Measurements from ENCODE around the gene TNFAIP1. TPM values are rescaled to one million over a fixed set of nuclear protein-coding genes. Genes with fewer than 3 reads are reported as not detected.

The TNFAIP1 gene
- polyA plus RNA-seq, 1 donor (not counting 4 experiments of a cell fraction or from before 2014, with no cell fraction given) = 84.6 TPM

DNA sequence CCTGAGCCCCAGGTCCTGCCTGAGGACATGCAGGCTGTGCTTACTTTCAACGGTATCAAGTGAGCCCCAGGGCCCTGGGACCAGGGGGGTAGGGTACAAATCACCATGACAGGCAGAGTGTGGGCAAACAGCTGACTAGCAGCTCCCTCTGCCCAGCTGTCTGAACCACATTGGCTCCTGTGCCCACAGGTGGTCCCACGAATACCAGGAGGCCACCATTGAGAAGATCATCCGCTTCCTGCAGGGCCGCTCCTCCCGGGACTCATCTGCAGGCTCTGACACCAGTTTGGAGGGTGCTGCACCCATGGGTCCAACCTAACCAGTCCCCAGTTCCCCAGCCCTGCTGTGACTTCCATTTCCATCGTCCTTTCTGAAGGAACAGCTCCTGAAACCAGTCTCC is 60.4 kb downstream of the TNFAIP1 start:
- no peak for DNase-seq (ENCODE audit: low read depth, low spot score)
- peaks cover 10% of the 10 kb centered on the region for H3K4me1 ChIP-seq (ENCODE audit: control insufficient read depth, extremely low read depth, insufficient read depth, low read length)
- no peaks in the 10 kb centered on the region for H4K20me1 ChIP-seq (ENCODE audit: control insufficient read depth, extremely low read depth, insufficient read depth, low read length)
- no peaks in the 10 kb centered on the region for H3K9me3 ChIP-seq (ENCODE audit: control insufficient read depth, low read depth, low read length)
- no peak overlapping the region for H3K9ac ChIP-seq (ENCODE audit: control insufficient read depth, extremely low read depth, insufficient read depth, low read length)
- H3K36me3 ChIP-seq (ENCODE audit: control insufficient read depth in 2 of 2, extremely low read depth in 1 of 2, insufficient read depth in 2 of 2, low read length in 2 of 2) = no peaks in the 10 kb centered on the region
- H3K9me1 ChIP-seq (ENCODE audit: control insufficient read depth, extremely low read depth, insufficient read depth, low read length) = no peaks in the 10 kb centered on the region
- no peak overlapping the region for H3K4me2 ChIP-seq (ENCODE audit: control insufficient read depth, extremely low read depth, insufficient read depth, low read depth, low read length)
- H3K27ac ChIP-seq (ENCODE audit: control insufficient read depth, insufficient read depth, low read length) = no peak overlapping the region
- no peaks in the 10 kb centered on the region for H3K27me3 ChIP-seq (ENCODE audit: control insufficient read depth, extremely low read depth, insufficient read depth, low read length)
- no peak overlapping the region for H2AFZ ChIP-seq (ENCODE audit: control insufficient read depth, low read length)
- dilution Hi-C loops (cut with MboI; ENCODE audit: extremely low pct_ligation_motif_present, low sequenced_read_pairs) = no loop called here
- no peak for TF ChIP-seq EZH2 (IDR thresholded peaks at IDR 0.05; ENCODE audit: low read length)
- TF ChIP-seq, protein P1, sequence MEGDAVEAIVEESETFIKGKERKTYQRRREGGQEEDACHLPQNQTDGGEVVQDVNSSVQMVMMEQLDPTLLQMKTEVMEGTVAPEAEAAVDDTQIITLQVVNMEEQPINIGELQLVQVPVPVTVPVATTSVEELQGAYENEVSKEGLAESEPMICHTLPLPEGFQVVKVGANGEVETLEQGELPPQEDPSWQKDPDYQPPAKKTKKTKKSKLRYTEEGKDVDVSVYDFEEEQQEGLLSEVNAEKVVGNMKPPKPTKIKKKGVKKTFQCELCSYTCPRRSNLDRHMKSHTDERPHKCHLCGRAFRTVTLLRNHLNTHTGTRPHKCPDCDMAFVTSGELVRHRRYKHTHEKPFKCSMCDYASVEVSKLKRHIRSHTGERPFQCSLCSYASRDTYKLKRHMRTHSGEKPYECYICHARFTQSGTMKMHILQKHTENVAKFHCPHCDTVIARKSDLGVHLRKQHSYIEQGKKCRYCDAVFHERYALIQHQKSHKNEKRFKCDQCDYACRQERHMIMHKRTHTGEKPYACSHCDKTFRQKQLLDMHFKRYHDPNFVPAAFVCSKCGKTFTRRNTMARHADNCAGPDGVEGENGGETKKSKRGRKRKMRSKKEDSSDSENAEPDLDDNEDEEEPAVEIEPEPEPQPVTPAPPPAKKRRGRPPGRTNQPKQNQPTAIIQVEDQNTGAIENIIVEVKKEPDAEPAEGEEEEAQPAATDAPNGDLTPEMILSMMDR (optimal IDR thresholded peaks at IDR 0.05 in 1 of 3, IDR thresholded peaks at IDR 0.05 in 1 of 3, conservative IDR thresholded peaks at IDR 0.05 in 1 of 3; ENCODE audit: extremely low read depth in 1 of 3, insufficient read depth in 2 of 3, low read length in 3 of 3) = no peak
- no peak for FAIRE-seq
- H3K4me3 ChIP-seq (ENCODE audit: control insufficient read depth in 2 of 3, extremely low read depth in 1 of 3, insufficient read depth in 2 of 3, low read depth in 1 of 3, low read length in 3 of 3) = no peak overlapping the region
- no peaks in the 10 kb centered on the region for H3K79me2 ChIP-seq (ENCODE audit: control insufficient read depth, insufficient read depth, low read length)

Other genes starting within 250 kb of the TNFAIP1 start
- gene TMEM97, start 16.6 kb upstream of the TNFAIP1 start, polyA plus RNA-seq = 12.6 to 50.9 TPM (median 29.9 TPM) in 3 replicates
- gene IFT20, start 289 bp upstream of the TNFAIP1 start, polyA plus RNA-seq = 19.9 to 28.7 TPM (median 27.1 TPM) in 3 replicates
- 88.7 to 105 TPM (median 90.2 TPM) in 3 replicates for gene POLDIP2, start 21.8 kb downstream of the TNFAIP1 start, polyA plus RNA-seq
- gene SEBOX, start 29.4 kb downstream of the TNFAIP1 start, polyA plus RNA-seq = not detected in 3 replicates
- gene VTN, start 34.5 kb downstream of the TNFAIP1 start, polyA plus RNA-seq = 0.05 TPM in 1 of 3 replicates, not detected in the others
- 0.55 to 1.6 TPM (median 0.90 TPM) in 3 replicates for gene SARM1, start 35.9 kb downstream of the TNFAIP1 start, polyA plus RNA-seq
- 1.7 to 1.9 TPM (median 1.9 TPM) in 3 replicates for gene SLC46A1, start 70.5 kb downstream of the TNFAIP1 start, polyA plus RNA-seq
- not detected in 3 replicates for gene SLC13A2, start 137.9 kb downstream of the TNFAIP1 start, polyA plus RNA-seq
- gene FOXN1, start 170.6 kb downstream of the TNFAIP1 start, polyA plus RNA-seq = 0.01 to 0.66 TPM (median 0.29 TPM) in 3 replicates
- 34.1 to 93.3 TPM (median 60.0 TPM) in 3 replicates for gene UNC119, start 216.9 kb downstream of the TNFAIP1 start, polyA plus RNA-seq
- 21.8 to 52.1 TPM (median 33.6 TPM) in 3 replicates for gene PIGS, start 235.8 kb downstream of the TNFAIP1 start, polyA plus RNA-seq
- 24.2 to 44.9 TPM (median 32.5 TPM) in 3 replicates for gene ALDOC, start 241.1 kb downstream of the TNFAIP1 start, polyA plus RNA-seq